HG03097 (cell line): ENCODE data around the gene KCP.

Source experiments
- ATAC-seq: cut with Tn5 transposase; IDR thresholded peaks from one replicate; pipeline ENCODE4 v1.9.1; 2021; ENCODE audit not compliant: unreplicated experiment, low FRiP score

KCP gene

DNA sequence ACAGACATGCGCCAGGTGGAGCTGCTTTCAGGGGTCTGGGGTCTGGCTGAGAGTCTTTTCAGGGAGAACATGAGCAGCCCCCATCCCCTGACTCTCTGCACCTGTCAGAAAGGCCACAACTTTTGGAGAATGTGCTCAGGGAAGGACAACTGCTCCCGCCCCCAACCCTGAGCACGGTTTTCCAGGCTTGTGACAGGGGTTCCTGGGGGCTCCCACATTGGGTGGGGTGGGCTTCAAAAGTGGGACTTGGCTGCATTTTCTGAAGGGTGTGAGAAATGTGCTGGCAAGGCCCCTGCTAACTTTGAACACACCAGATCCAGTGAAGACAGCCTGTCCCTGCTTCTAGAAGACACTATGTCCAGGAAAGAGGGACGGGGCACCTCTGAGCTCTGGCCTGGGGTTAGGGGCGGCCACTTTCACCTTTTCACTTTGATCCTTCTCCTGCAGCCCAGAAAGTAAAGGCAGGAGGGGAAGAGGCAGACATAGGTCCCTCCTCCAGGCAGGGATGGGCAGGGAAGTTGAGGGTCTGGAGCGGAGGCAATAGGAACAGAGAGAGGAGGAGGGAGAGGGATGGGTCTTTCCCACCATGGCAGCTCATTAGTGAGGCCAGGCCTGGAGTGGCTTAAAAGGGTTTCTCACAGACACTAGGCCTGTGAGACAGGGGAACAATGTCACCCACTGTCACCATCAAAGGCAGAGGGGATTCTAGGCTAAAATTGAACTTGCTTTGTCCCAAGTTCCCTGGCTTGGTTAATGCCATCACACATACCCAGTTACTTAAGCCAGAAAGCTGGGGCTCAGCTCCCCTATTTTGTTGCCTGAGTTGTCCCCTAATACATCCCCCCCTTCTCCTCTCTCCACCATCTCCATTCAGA is 1.5 kb downstream of the KCP start:
- ATAC-seq, result no peak

GRCh38 chr7:128906766-128907559 is 3.5 kb downstream of the KCP start:
- ATAC-seq, result no peak

GRCh38 chr7:128906001-128906765 is 4.3 kb downstream of the KCP start:
- no peak for ATAC-seq

DNA sequence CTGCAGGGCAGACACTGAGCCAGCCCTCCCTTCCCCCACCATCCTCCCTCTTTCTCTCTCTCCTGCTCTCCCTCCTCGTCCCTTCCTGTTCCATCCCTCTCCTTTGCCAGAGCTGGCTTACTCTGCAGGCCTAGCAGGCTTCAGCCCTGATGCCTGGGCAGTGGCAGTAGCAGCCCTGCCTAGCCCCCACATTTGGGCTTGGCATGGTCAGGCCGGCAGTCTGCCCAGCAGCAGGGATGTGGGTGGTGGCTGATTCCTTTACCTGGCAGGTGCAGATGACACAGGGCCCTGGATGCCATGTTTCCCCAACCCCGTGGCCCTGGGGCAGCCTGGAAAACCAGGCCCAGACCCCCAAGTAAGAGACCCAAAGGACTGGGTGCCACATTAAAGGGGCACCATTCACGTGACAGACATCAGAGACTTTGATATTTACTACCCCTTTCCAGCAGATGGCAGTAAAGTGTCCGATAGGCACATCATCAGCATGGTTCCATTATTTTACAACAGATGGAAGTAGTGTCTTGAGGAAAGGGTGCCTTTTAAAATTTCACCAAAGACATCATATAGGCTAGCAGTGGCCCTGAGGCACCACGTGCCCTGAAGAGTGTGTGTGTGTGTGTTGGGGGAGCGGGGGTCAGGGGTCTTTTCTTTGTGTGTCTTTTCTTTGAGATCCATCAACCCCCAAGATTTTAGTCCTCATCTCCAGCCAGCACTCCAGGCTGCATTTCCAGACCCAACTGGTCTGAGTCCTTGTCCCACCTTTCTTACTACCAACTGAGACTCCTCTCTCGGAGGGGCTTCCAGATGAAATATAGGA is 5.9 kb downstream of the KCP start:
- ATAC-seq, result no peak

- no peak for ATAC-seq
Measured at GRCh38 chr7:128903621-128904361, 6.7 kb downstream of the KCP start.

GRCh38 chr7:128902761-128903585 is 7.5 kb downstream of the KCP start:
- no peak for ATAC-seq

DNA sequence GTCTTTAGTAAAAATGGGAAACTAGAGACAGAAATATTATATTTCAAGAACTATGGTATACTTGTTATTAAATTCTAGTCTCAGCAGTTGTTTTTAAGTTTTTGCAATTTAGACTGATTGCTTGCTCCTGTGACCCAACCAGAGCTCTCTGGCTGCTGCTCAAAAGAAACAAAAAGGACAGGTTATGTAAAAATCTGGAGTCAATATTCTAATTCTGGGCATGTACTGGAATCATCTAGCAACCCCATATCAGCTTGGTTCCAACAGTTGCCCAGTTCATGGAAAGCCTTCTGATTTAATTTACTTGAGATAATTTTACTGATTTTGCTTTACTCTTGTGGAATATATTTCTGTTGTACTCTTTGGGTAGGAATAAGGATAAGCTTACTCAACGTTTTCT is 10.3 kb downstream of the KCP start:
- no peak for ATAC-seq

DNA sequence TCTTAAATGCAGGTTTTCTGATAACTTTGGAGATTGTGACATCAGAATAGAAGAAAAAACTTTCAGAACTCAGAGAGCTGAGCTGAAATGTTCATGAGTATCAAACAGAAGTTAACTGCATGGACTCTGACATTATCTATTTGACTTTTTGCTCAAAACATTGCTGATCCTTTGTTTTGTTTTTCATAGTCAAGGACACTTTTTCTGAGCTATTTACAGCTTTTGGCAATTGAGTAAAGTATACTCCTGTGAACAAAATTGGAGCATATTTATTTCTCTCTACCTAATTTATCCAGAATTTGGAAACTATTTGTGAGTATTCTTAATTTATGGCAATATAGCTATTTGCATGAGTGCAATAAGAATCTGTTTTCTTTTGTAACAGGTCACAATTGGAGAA is 11.1 kb downstream of the KCP start:
- no peak for ATAC-seq

- ATAC-seq, result no peak
Measured at GRCh38 chr7:128895320-128895719, 15.2 kb downstream of the KCP start.

DNA sequence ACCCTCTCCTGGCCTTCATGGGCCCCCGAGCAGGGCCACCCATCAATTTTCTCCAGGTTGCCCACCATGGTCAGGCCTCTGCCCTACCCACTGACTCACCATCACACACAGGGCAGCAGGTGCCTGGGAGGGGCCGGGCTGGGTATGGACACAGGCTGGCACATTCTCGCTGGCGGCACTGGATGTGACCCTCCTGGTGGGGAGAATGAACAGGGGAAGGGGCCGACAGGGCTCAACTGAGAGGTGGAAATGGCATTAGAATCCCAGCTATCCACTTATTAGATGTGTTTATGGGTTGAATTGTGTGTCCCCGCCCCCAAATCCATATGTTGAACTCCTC is 16.4 kb downstream of the KCP start:
- ATAC-seq, result no peak

GRCh38 chr7:128893251-128894100 is 17.0 kb downstream of the KCP start:
- ATAC-seq, result no peak

GRCh38 chr7:128892521-128893250 is 17.8 kb downstream of the KCP start:
- no peak for ATAC-seq

GRCh38 chr7:128891942-128892269 is 18.6 kb downstream of the KCP start:
- no peak for ATAC-seq

GRCh38 chr7:128891110-128891941 is 19.2 kb downstream of the KCP start:
- no peak for ATAC-seq

DNA sequence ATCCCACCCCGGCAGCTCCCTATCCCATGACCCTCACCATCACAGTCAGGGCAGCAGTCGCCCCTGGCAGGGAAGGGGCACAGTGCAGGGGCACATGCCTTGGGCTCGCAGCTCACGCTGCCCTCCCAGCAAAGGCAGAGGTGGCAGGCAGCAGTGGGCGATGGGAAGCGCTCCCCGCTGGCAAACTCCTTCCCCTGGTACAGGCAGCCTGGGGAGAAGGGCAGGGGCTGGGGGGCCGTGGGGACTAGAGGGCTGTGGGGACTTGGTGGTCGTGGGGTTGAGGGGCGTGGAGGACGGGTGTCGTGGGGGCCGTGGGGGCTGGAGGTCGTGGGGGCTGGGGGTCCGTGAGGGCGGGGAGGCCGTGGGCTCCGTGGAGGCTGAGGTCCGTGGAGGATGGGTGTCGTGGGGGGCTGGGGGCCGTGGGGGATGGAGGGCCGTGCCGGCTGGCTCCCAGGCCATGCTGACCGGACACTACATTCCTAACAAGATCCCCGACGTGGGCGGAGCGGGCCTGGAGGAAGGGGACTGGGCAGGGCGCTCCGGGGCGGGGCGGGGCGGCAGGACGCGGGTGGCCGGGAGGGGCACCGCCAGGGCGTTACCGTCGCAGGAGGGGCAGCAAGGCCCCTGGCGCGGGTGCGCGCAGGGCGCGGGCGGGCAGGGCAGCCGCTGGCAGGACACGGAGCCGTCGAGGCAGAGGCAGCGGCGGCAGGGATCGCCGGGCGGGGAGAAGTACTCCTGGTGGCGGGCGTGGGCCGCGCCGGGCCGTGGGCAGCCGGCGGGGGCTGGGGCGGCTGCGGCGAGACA is 20.0 kb downstream of the KCP start:
- no peak for ATAC-seq

- ATAC-seq, result no peak
Measured at GRCh38 chr7:128889121-128889520, 21.4 kb downstream of the KCP start.
